Fibroblast of pulmonary artery (primary cell): ENCODE measurements around the gene ANGPT4.
A peak's percentile ranks its signal among the peaks of the same experiment; 100 is the strongest.

Source experiments
- DNase-seq: peaks from one replicate; pipeline ENCODE4 v3.0.0-alpha.2; 2010; ENCODE audit warnings: low read depth
- H3K4me3 ChIP-seq: replicated peaks from 2 replicates; pipeline ENCODE4 v1.5.1; 2011; ENCODE audit warnings: low read depth, mild to moderate bottlenecking, control low read depth, low read length, moderate library complexity
- CTCF ChIP-seq: IDR thresholded peaks from 2 replicates; pipeline ENCODE4 v1.5.1; 2011; ENCODE audit warnings: mild to moderate bottlenecking, control low read depth, low read length, inconsistent platforms; ENCODE audit errors: missing control alignments

The ANGPT4 gene

GRCh38 chr20:958936-959815 lies 43.0 kb upstream of the ANGPT4 start:
- DNase-seq: no peak
- H3K4me3 ChIP-seq: no peak overlapping the region
- TF ChIP-seq CTCF: no peak

GRCh38 chr20:957544-957943 lies 41.4 kb upstream of the ANGPT4 start:
- no peak for TF ChIP-seq CTCF
- DNase-seq: no peak
- H3K4me3 ChIP-seq: no peak overlapping the region

- peak; percentile 65 for DNase-seq
- peak; percentile 99 for TF ChIP-seq CTCF
- H3K4me3 ChIP-seq: no peak overlapping the region
These were observed 40.3 kb upstream of the ANGPT4 start for GRCh38 chr20:956330-956951.

GRCh38 chr20:955656-956055 lies 39.5 kb upstream of the ANGPT4 start:
- DNase-seq: no peak
- H3K4me3 ChIP-seq: no peak overlapping the region
- no peak for TF ChIP-seq CTCF

GRCh38 chr20:955111-955510 lies 39.0 kb upstream of the ANGPT4 start:
- no peak for TF ChIP-seq CTCF

GRCh38 chr20:953742-954141 lies 37.6 kb upstream of the ANGPT4 start:
- no peak for DNase-seq
- no peak overlapping the region for H3K4me3 ChIP-seq
- peak; percentile 30 for TF ChIP-seq CTCF

More at GRCh38 chr20:955111-955510, 39.0 kb upstream of the ANGPT4 start:
- DNase-seq: no peak
- H3K4me3 ChIP-seq: no peak overlapping the region
